IMR-90 (cell line): Measurements from ENCODE around the gene SET. TPM values are rescaled to one million over a fixed set of nuclear protein-coding genes. Genes with fewer than 3 reads are reported as not detected.

Experiments
- ATAC-seq: fragments of 200-7000 bp; cut with Tn5 transposase; 2 replicates; pipeline ENCODE4 v1.9.1; 2020; ENCODE audit warnings: low read depth, mild to moderate bottlenecking, moderate library complexity
- BruUV-seq: library from RNA; stranded (reverse); fragments of 400-500 nt; replicated peaks from 2 replicates; lab custom pipeline; 2021; lab: Mats Ljungman, UMichigan
- CTCF ChIA-PET: fragments of 300-600 bp; formaldehyde crosslinking; extraction: SDS; loops from one replicate; lab custom pipeline; 2021; ENCODE audit warnings: antibody characterized with exemption; lab: Yijun Ruan, JAX
- POLR2A ChIA-PET: fragments of 300-600 bp; sonication (Branson Sonifier 250); formaldehyde crosslinking; loops from one replicate; lab custom pipeline; 2022; ENCODE audit warnings: antibody characterized with exemption; ENCODE audit not compliant: unreplicated experiment; lab: Charles Lee
- DNase-seq: peaks from one replicate; pipeline ENCODE4 v3.0.0; 2013
- H2AFZ ChIP-seq: replicated peaks from 2 replicates; pipeline ENCODE3; 2013; ENCODE audit warnings: low read length, mild to moderate bottlenecking; ENCODE audit not compliant: poor library complexity
- H2AK5ac ChIP-seq: 2 replicates; pipeline ENCODE4 v1.6.1; 2013; ENCODE audit warnings: low read depth, low read length, inconsistent platforms
- H2AK9ac ChIP-seq: replicated peaks from 2 replicates; pipeline ENCODE3; 2013; ENCODE audit warnings: mild to moderate bottlenecking, low read depth, low read length, moderate library complexity; ENCODE audit not compliant: poor library complexity
- H2BK120ac ChIP-seq: 2 replicates; pipeline ENCODE4 v1.6.1; 2013; ENCODE audit warnings: low read depth, low read length, inconsistent platforms
- H2BK15ac ChIP-seq: 3 replicates; pipeline ENCODE4 v1.6.1; 2013; ENCODE audit warnings: low read depth, low read length, inconsistent platforms
- H2BK20ac ChIP-seq: 2 replicates; pipeline ENCODE4 v1.6.1; 2013; ENCODE audit warnings: low read depth, mild to moderate bottlenecking, inconsistent platforms, low read length, moderate library complexity
- H2BK5ac ChIP-seq: 2 replicates; pipeline ENCODE4 v1.6.1; 2013; ENCODE audit warnings: mild to moderate bottlenecking, low read depth, low read length, inconsistent platforms; ENCODE audit not compliant: poor library complexity, severe bottlenecking
- H3K14ac ChIP-seq: replicated peaks from 2 replicates; pipeline ENCODE4 v1.6.1; 2013; ENCODE audit warnings: low read depth, low read length, inconsistent platforms
- H3K18ac ChIP-seq: 2 replicates; pipeline ENCODE4 v1.6.1; 2013; ENCODE audit warnings: low read depth, low read length, control low read depth
- H3K23ac ChIP-seq: 2 replicates; pipeline ENCODE4 v1.6.1; 2013; ENCODE audit warnings: low read depth, low read length, inconsistent platforms
- H3K27ac ChIP-seq: 2 replicates; pipeline ENCODE4 v1.5.1; 2013; ENCODE audit warnings: mild to moderate bottlenecking, control low read depth, low read length; ENCODE audit not compliant: insufficient read depth
- H3K27me3 ChIP-seq: 2 replicates; pipeline ENCODE4 v1.6.1; 2013; ENCODE audit warnings: low read length; ENCODE audit not compliant: control insufficient read depth, insufficient read depth
- H3K36me3 ChIP-seq: 2 replicates; pipeline ENCODE4 v1.6.1; 2013; ENCODE audit warnings: low read length, mixed read lengths; ENCODE audit not compliant: control insufficient read depth, insufficient read depth
- H3K4ac ChIP-seq: 2 replicates; pipeline ENCODE4 v1.6.1; 2013; ENCODE audit warnings: low read depth, low read length, inconsistent platforms
- H3K4me1 ChIP-seq: 2 replicates; pipeline ENCODE4 v1.6.1; 2013; ENCODE audit warnings: low read length, mixed read lengths; ENCODE audit not compliant: control insufficient read depth, insufficient read depth
- H3K4me2 ChIP-seq: 2 replicates; pipeline ENCODE4 v1.6.1; 2013; ENCODE audit warnings: low read depth, mild to moderate bottlenecking, control low read depth, low read length, moderate library complexity
- H3K4me3 ChIP-seq: 2 replicates; pipeline ENCODE4 v1.5.1; 2013; ENCODE audit warnings: low read depth, mild to moderate bottlenecking, control low read depth, low read length, moderate library complexity; ENCODE audit not compliant: insufficient read depth
- H3K56ac ChIP-seq: 2 replicates; pipeline ENCODE4 v1.6.1; 2013; ENCODE audit warnings: low read length, inconsistent platforms; ENCODE audit not compliant: insufficient read depth; ENCODE audit errors: extremely low read depth
- H3K79me1 ChIP-seq, 2 experiments: 2 replicates each; pipeline ENCODE4 v1.6.1; 2013; ENCODE audit warnings: low read length in 2 of 2, inconsistent platforms in 1 of 2, low read depth in 1 of 2
- H3K9ac ChIP-seq: 2 replicates; pipeline ENCODE4 v1.6.1; 2013; ENCODE audit warnings: low read depth, low read length, control low read depth
- H3K9me1 ChIP-seq: 2 replicates; pipeline ENCODE4 v1.6.1; 2013; ENCODE audit warnings: low read length, inconsistent platforms; ENCODE audit not compliant: insufficient read depth
- H3K9me3 ChIP-seq: 2 replicates; pipeline ENCODE4 v1.6.1; 2013; ENCODE audit warnings: low read length; ENCODE audit not compliant: control insufficient read depth, insufficient read depth
- H4K20me1 ChIP-seq: 2 replicates; pipeline ENCODE4 v1.6.1; 2013; ENCODE audit warnings: low read length, inconsistent platforms; ENCODE audit not compliant: insufficient read depth
- H4K5ac ChIP-seq: 2 replicates; pipeline ENCODE4 v1.6.1; 2013; ENCODE audit warnings: mild to moderate bottlenecking, low read depth, low read length, control low read depth
- H4K8ac ChIP-seq, 2 experiments: 2 replicates each; pipeline ENCODE4 v1.6.1; 2013; ENCODE audit warnings: low read depth in 2 of 2, low read length in 2 of 2, control low read depth in 1 of 2, inconsistent platforms in 1 of 2
- H4K91ac ChIP-seq: 2 replicates; pipeline ENCODE4 v1.6.1; 2013; ENCODE audit warnings: low read depth, low read length, inconsistent platforms; ENCODE audit not compliant: insufficient read depth
- BHLHE40 ChIP-seq: fragments of 150-350 bp; IDR thresholded peaks from 2 replicates; pipeline ENCODE4 v1.6.1; 2016; ENCODE audit warnings: mild to moderate bottlenecking, low read depth, low read length
- MXI1 ChIP-seq: IDR thresholded peaks from 2 replicates; pipeline ENCODE4 v1.6.1; 2012; ENCODE audit warnings: low read depth, mild to moderate bottlenecking, low read length, moderate library complexity, borderline replicate concordance
- RAD21 ChIP-seq: IDR thresholded peaks from 2 replicates; pipeline ENCODE4 v1.6.1; 2012; ENCODE audit warnings: low read length, improper control_type of control experiment
- WGBS, 2 experiments: methylation state at CpG; one replicate each; pipeline versions ENCODE4 v1.1.5 to v1.1.7; 2013; ENCODE audit warnings: missing lambda C conversion rate in 2 of 2; ENCODE audit not compliant: insufficient read length in 1 of 2; ENCODE audit errors: extremely low coverage in 2 of 2; 5-methylcytosine and 5-hydroxymethylcytosine counted together
- dilution Hi-C: fragments of 300-500 bp; cut with HindIII; formaldehyde crosslinking; loops from one replicate; pipeline ENCODE4 v1.14.3; 2018; ENCODE audit warnings: low sequenced_read_pairs; ENCODE audit not compliant: unreplicated experiment
- in situ Hi-C: fragments of 300-500 bp; cut with MboI; formaldehyde crosslinking; loops from 3 replicates; pipeline ENCODE4 v1.14.3; 2019; ENCODE audit warnings: low sequenced_read_pairs, inconsistent platforms, mixed read lengths
- intact Hi-C: fragments of 100-400 bp; cut with micrococcal nuclease; formaldehyde crosslinking; loops from 2 replicates; pipeline ENCODE4 v1.10.0; 2022
- polyA plus RNA-seq, 3 experiments: library from polyadenylated mRNA; depleted of rRNA; stranded (reverse); fragments of >200 nt; gene quantifications; 2 replicates each; pipeline ENCODE4 v1.2.3, GENCODE V29; 2012; ENCODE audit warnings: low replicate concordance in 1 of 3
- total RNA-seq: library from RNA; depleted of rRNA; stranded (reverse); fragments of >200 nt; gene quantifications from 2 replicates; pipeline ENCODE4 v1.2.3, GENCODE V29; 2012
- TF ChIP-seq, protein P1 (sequence below): conservative IDR thresholded peaks from 2 replicates; pipeline ENCODE4 v1.5.1; 2012; ENCODE audit warnings: mild to moderate bottlenecking, low read depth, low read length, improper control_type of control experiment

SET gene
- total and polyA plus RNA-seq, 2 of the 4 experiments (the other 2 are of a cell fraction) = 104 to 182 TPM

DNA sequence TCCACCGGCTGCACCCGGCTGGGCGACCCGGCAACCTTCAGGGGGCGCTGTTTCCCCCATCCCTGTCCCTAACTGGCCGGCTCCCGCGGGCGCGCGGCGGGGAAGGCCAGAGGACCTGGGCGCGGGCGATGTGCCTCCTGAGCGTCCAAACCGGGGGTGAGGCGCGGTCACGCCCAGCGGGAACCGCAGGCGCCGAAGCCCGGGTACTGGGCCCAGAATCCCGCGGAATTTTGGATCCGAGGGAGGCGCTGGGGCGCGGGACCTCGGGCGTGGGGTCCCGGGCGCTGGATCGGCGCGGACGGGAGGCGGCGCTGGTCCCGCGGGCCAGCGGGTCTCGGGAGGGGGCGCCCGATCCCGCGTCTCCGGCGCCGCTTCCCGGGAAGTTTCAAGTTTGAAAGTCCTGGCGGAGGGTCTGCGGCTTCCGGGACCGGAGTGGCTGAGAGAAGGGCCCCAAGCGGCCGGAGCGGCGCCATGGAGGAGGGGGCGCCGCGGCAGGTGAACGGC, 13.5 kb downstream of the SET start, which contains the start of gene PKN3:
PKN3 (plus strand) TSS at position 59 of the 504 bp plus-strand sequence; CDS start at position 472, 413 bp downstream.
- intact Hi-C loops (no loop called here), in situ Hi-C loops (no loop called here), dilution Hi-C loops (no loop called here)
- Histone ChIP-seq H2AK9ac (peak within 1 kb of the TSS; percentile 96), H2AFZ (peak within 1 kb of the TSS; percentile 98), H4K91ac (no peak within 1 kb of the TSS), H3K56ac (no peak within 1 kb of the TSS), H3K4ac (peak within 1 kb of the TSS; percentile 63), H2AK5ac (peak within 1 kb of the TSS; percentile 51; the same call in 1 of the 2 replicates), H4K20me1 (no peaks in the 10 kb centered on the region; the same call in 1 of the 2 replicates), H3K4me1 (no peaks in the 10 kb centered on the region), H3K79me1 (peaks cover 0 to 20% of the 10 kb centered on the region in 2 experiments; a peak in 3 of 4 replicates), H3K27me3 (no peaks in the 10 kb centered on the region), H3K23ac (peak within 1 kb of the TSS; percentile 47; the same call in 1 of the 2 replicates), H3K36me3 (peaks cover under 1% of the 10 kb centered on the region; the same call in 1 of the 2 replicates), H3K9ac (peak within 1 kb of the TSS; percentile 57; the same call in 1 of the 2 replicates), H3K4me3 (peak within 1 kb of the TSS; percentile 74), H2BK120ac (peak within 1 kb of the TSS; percentile 27), H3K18ac (no peak within 1 kb of the TSS), H3K14ac (peak within 1 kb of the TSS; percentile 68; the same call in 1 of the 2 replicates), H3K4me2 (peak within 1 kb of the TSS; percentile 87), H2BK20ac (no peak within 1 kb of the TSS), H3K27ac (peak within 1 kb of the TSS; percentile 58; the same call in 1 of the 2 replicates), H2BK5ac (no peak within 1 kb of the TSS), H3K9me3 (no peaks in the 10 kb centered on the region), H2BK15ac (no peak within 1 kb of the TSS), H3K9me1 (peaks cover 8% of the 10 kb centered on the region), H4K5ac (no peak within 1 kb of the TSS), H4K8ac (peak within 1 kb of the TSS; percentile 75 to 89; a peak in 2 of 4 replicates)
- TF ChIP-seq RAD21 = peak; percentile 28
- TF ChIP-seq MXI1 = 0 out of 2 replicates have a peak, but pooled peaks have one; percentile 16
- TF ChIP-seq BHLHE40 = no peak
- TF ChIP-seq, protein P1, sequence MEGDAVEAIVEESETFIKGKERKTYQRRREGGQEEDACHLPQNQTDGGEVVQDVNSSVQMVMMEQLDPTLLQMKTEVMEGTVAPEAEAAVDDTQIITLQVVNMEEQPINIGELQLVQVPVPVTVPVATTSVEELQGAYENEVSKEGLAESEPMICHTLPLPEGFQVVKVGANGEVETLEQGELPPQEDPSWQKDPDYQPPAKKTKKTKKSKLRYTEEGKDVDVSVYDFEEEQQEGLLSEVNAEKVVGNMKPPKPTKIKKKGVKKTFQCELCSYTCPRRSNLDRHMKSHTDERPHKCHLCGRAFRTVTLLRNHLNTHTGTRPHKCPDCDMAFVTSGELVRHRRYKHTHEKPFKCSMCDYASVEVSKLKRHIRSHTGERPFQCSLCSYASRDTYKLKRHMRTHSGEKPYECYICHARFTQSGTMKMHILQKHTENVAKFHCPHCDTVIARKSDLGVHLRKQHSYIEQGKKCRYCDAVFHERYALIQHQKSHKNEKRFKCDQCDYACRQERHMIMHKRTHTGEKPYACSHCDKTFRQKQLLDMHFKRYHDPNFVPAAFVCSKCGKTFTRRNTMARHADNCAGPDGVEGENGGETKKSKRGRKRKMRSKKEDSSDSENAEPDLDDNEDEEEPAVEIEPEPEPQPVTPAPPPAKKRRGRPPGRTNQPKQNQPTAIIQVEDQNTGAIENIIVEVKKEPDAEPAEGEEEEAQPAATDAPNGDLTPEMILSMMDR = peak; percentile 58
- WGBS, 2 experiments = 0% methylated on average over 16 of the region's 65 CpGs; no CpG with 5 or more reads in 1 of the 2 experiments
- DNase-seq (peak; percentile 66), ATAC-seq (peak; percentile 91)
- CTCF ChIA-PET = interaction anchor here (0.6 to 1.1 kb wide), 2 partner anchors 11 to 12 kb away, joined by 3 to 4 read pairs; no protein-coding TSS in a partner anchor
- POLR2A ChIA-PET = interaction anchor here (0.5 kb wide), 1 partner anchor 15 kb away, joined by 3 read pairs; no protein-coding TSS in a partner anchor
- no TSS peak for BruUV-seq
